ENCODE measurements around the gene MMP7.
A peak's percentile ranks its signal among the peaks of the same experiment; 100 is the strongest.
"Not testable (repeated sequence)": the region's sequence is repeated elsewhere in the genome, so short reads cannot be mapped to it uniquely, and the experiment has no call there.

Gene MMP7

DNA sequence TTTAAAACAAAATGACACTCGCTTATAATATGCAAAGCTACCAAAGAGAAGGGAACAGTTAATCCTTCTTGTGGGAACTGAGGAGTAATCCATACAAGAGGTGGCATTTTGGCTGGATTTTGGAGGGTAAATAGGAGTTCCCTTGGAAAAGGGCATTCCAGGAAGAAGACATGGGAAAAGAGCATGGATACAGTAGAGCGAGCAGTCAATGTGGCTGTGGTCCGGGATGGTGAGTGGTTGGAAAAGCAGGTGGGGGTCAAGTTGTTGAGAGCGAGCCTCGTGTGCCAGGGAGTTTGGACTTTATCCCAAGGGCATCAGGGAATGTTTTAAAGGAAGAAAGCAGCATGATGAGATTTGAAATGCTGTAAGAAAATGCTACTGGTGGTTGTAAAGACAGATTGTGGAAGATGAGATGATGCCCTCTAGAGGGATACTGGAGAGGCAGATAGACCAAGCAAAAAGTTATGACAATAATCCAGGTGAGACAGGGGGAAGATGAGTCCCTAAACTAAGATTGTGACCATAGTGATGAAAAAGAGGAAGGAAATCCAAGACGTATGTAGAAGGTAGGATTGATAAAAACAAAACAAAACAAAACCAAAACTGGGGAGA, 3.8 kb upstream of the MMP7 start:
- no peak for DNase-seq

DNA sequence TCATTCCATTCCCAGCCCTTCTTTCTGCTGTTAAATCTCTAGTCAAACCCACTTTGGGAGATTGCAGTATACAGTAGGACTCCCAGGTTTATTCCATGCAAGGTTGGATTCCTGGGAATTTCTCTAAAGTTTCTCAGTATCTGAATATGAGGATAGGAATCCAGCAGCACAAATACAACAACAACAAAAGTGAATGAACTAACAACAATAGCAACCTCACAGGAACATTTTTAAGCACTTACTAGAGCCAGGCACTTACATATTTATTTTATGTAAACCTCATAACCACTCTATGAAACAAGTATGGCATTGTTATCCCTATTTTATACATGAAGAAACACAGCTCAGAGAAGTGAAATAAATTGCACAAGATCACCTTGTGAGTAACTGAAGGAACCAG, 1.9 kb downstream of the MMP7 start:
- DNase-seq, result no peak

DNA sequence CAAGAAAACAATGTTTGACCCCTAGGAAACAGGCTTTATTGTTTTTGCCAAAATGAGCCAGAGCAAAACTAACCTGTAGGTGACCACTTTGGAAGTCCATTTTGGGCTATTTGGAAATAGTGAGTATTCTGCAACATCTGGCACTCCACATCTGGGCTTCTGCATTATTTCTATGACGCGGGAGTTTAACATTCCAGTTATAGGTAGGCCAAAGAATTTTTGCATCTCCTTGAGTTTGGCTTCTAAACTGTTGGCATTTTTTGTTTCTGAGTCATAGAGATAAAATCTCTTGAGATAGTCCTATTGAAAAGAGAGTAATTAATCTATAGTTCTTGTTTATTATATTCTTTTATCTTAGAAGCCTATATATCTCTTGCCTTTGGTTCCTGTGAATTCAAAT, 2.9 kb downstream of the MMP7 start:
- no peak for DNase-seq

DNA sequence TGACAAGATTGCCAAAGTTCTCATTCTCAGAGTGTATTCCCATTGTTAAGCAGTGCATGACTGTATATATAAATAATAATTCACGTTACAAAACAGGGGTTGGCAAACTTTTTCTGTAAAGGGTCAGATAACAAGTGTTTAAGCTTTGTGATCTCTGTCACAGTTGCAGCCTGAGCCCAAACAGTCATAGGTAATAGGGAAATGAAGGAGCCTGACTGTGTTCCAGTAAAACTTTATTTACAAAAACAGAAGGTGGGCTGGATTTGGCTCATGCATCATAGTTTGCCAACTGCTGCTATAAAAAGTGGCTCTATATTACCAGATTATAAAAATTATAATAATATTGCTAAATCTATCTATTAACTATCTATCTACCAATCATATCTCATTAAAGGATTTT, 3.5 kb downstream of the MMP7 start:
- DNase-seq, result no peak

DNA sequence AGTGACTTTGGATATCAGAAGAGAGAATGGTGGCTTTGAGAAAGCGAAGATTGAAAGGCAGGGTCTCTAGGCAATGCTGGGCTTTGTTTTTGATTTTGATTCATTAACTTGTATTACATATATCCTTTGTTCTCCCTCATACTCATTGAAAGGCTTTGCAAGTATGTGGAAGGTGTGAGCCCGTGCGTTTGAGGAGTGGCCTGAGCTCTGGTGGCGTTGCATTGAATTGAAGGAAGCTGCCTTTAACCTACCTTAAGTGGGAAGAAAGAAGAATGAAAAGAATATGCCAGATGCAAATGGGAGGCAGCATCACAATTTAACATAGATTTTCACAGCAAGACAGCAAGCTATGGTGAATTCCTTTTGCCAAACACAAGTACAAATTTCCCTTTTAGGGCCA, 6.7 kb downstream of the MMP7 start:
- DNase-seq, result no peak

DNA sequence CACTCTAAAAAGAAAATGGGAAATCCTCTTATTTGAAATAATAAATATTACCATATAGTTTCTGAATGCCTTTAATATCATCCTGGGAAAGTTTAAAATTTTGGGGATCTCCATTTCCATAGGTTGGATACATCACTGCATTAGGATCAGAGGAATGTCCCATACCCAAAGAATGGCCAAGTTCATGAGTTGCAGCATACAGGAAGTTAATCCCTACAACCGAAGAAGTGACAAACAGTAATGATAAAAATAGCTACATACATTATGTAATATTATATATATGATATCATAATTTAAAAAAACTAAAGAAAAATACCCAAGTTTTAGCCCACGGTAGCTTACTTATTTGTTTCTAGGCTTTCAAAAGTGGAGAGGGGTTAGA, 7.4 kb downstream of the MMP7 start:
- DNase-seq, result no peak

DNA sequence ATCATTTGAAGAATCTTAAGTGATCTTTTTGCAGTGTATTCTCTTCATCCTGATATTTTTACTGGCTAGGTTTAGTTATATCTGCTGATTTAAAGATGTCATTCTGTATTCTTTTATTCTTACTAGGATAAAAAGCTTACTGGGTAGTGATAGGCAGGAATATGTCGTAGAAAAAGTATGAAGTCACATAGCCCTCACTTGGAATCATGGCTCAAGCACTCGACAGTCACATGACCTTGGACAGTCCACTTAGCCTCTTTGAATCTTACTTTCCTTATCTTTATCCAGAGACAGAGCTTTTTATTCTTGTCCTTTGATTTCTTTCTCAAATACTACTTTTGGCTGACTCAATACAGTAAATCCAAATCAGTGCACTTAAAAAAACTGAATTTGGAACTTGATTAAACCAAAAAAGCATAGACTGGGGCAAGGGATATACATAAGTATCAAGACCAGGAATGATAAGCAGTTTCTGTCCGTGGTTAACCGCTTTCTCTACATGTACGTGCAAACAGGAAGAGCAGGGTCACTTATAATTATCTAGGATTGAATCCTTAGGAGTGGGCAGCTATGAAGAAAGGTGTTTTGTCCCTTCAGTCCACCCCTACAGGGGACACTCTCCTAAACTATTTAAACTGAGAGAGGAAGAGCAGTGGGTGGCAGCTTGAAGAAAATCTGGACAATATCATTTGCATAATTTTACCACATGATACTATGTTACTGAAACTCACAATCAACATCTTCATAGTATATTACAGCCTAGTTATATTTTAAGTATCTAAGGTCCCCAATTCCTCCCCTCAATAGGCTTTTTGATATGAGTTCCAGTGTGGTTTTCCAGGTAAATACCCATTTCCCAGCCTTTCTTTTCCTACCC, 8.0 kb downstream of the MMP7 start:
- DNase-seq, result no peak

DNA sequence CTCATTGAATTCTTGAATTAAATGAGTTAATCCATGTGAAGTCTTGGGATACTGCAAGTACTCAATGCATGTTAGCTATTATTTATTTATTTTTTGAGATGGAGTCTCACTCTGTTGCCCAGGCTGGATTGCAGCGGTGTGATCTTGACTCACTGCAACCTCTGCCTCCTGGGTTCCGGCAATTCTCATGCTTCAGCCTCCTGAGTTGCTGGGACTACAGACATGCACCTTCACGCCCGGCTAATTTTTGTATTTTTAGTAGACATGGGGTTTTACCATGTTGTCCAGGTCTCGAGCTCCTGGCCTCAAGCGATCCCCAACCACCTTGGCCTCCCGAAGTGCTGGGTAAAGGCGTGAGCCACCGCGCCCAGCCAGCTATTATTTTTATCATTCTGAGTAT, 9.4 kb downstream of the MMP7 start:
- no peak for DNase-seq

DNA sequence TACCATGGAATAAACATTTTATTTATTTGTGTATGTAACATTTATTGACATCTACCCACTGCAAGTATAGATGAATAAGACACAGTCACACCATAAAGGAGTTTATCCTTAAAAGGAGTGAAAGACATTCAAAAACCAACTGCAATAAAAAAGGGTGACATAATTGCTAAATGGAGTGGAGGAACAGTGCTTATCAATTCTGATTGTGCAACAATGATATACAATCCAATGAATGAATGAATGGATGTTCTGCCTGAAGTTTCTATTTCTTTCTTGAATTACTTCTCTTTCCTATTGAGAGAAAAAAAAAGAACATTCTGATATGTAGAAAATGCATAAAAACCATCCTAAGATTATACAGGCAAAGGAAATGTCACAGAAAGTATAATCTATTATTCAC, 10.0 kb downstream of the MMP7 start:
- DNase-seq, result no peak

DNA sequence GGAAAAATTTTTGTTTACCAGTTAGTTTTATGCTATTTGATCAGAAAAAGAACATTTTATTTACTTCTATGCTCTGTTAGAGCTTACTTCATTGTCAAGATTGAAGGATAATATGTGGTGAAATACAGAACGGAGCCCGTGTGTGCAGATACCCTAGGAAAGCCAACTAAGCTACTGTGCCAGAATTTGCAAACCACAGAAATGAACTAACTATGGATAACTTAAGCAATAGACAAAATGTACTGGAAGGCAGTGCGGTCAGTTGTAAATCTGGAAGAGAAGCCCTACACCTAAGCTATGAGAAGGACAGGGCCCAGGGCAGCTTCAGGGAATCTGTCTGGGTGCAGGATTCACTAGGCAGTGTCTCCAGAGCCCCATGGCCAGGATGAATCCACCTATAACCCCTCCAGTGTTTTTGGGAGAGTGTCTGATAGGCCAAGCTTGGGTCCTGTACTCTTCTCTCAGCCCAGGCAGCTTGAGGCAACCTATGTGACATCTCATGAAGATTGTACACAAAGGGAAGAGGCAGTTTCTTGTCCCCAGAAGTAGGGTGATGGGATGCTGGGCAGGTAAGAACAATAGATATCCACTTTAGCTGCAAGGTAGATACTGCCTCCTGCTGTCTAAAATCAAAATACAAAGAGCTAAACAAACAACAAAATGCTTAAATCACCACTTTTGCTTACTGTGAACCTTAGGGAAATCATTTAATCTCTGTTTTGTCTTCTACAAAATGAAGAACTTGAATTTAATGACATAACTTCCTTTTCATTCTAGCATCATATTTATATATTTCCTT, 12.1 kb downstream of the MMP7 start:
- DNase-seq, result no peak

DNA sequence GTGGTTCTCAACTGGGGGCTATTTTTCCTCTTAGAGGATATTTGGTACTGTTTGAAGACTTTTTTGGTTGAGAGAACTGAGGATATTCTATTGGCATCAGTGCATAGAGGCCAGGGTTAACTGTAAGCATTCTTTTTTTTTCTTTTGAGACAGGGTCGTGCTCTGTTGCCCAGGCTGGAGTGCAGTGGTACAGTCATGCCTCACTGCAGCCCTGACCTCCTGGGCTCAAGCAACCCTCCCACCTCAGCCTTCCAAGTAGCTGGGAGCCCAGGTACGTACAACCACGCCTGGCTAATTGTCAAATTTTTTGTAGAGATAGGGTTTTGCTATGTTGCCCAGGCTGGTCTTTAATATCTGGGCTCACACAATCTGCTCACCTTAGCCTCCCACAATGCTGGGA, 12.9 kb downstream of the MMP7 start:
- no peak for DNase-seq

DNA sequence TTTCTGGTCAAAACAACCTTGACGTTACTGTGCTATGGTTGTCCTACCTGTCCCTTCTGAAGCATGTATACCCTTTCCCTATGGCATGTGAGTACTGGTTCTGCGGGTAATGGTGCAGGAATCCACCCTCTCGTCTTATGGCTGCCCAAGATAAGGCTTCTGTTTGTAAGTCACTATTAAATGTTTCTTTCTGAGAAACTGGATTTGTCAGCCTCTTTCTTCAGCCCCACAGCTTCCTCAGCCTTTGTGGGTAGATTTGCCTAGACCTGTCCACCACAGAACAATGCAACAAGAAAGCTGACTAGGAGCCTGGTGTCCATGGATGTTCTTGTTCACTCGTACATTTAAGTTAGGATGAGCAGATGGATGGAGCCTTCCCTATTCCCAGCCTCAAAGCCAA, 14.4 kb downstream of the MMP7 start:
- DNase-seq, result no peak

DNA sequence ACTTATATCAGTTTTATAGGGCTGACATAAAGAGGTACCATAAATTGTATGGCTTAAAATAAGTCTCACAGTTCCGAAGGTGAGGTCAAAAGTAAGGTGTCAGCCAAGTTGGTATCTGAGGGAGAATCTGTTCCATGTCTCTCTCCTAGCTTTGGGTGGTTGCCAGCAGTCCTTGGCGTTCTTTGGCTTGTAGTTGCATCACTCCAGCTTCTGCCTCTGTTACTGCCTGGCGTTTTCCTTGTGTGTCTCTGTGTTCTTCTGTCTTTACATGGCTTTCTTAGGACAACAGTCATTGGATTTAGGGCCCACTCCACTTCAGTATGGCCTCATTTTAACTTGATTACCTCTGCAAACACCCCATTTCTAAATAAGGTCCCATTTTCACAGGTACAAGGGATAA, 16.7 kb downstream of the MMP7 start:
- no peak for DNase-seq

DNA sequence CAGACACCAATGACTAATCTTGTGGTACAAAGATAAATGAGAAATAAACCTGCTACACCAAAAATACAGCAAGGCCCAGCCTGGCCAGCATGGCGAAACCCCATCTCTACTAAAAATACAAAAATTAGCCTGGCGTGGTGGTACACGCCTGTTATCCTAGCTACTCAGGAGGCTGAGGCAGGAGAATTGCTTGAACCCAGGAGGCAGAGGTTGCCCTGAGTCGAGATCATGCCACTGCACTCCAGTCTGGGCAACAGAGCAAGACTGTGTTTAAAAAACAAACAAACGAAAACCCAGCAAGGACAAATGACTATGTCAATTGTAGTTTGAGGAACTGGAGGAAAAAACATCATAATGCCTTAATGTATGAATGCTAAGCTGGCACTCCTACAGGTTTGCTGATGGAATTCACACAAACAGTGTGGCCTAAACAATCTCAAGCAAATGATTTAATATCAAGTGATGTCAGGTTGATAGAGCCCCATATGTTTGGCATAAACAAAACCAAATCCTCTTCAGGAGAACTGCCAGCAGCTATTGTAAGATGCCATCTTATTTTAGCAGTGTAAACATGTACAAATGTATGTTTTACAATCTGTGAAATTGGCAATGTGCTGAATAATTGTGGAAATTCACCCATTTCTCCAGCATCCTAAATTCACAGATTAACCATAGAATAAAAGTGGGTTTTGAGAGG, 20.0 kb downstream of the MMP7 start:
- DNase-seq, result no peak

DNA sequence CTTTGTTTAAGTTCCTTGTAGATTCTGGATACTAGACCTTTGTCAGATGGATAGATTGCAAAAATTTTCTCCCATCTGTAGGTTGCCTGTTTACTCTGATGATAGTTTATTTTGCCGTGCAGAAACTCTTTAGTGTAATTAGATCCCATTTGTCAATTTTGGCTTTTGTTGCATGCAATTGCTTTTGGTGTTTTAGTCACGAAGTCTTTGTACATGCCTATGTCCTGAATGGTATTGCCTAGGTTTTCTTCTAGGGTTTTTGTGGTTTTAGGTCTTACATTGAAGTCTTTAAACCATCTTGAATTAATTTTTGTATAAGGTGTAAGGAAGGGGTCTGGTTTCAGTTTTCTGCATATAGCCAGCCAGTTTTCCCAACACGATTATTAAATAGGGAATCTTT, 27.7 kb downstream of the MMP7 start:
- DNase-seq, result not testable (repeated sequence)

DNA sequence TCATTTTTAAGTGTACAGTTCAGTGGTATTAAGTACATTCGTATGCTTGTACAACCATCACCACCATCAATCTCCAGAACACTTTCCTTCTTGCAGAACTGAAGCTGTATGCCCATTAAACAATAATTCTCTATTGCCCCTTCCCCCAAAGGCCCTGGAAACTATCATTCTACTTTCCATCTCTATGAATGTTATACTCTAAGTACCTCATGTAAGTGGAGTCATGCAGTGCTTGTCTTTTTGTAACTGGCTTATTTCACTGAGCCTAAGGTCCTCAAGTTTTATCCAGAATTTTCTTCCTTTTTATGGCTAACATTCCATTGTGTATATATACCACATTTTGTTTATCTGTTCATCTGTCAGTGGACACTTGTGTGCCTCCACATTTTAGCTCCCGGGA, 29.7 kb downstream of the MMP7 start:
- no peak for DNase-seq

DNA sequence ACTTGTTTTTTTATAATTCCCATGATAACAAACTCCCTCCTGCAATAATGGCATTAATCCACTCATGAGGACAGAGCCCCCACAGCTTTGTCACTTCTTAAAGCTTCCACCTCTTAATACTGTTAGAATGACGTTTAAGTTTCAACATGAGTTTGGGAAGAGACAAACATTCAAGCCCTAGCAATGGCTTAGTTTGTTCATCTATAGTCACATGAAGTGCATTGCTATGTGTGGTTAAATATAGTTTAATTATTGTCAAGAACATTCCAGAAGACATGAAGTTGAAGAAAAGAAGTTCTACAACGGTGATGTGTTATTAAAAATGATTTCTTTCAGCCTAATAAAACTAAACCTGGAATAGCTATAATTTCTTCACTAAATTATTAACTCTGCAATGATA, 30.6 kb downstream of the MMP7 start:
- DNase-seq, result no peak

DNA sequence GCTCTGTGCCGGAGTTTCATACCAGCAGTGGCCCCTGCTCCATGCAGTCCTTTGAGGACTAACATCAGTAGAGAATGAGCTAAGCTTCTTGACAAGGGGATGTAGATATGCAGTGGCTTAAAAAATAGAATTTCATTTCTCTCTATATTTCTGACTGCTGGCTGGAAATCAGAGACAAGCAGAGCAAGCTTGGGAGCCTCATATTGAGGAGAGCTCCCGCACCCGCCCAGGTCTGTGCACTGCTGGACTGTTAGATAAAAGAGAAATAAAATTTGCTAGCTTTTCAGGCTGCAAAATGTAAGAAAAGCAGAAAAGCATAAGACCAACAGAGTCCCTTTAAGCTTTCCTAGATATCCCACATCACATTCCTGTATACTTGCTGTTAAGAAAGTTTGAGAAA, 31.4 kb downstream of the MMP7 start:
- DNase-seq, result no peak

DNA sequence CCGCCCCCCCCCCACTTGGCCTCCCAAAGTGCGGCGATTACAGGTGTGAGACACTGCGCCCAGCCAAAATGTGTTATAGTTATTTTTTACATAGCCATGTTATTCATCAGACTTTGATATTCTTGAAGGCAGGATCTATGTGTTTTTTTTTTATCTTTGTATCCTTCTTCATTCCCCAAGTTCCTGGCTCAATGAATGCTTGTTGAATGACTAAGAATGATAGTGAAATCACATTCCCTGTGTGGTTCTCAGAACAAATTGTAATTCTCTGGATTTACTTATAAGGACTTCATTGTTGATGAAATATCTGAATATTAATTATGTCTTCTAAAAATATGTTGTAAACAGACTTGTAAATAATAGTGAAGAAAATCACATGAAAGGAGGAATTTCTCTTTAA, 33.5 kb downstream of the MMP7 start:
- no peak for DNase-seq

DNA sequence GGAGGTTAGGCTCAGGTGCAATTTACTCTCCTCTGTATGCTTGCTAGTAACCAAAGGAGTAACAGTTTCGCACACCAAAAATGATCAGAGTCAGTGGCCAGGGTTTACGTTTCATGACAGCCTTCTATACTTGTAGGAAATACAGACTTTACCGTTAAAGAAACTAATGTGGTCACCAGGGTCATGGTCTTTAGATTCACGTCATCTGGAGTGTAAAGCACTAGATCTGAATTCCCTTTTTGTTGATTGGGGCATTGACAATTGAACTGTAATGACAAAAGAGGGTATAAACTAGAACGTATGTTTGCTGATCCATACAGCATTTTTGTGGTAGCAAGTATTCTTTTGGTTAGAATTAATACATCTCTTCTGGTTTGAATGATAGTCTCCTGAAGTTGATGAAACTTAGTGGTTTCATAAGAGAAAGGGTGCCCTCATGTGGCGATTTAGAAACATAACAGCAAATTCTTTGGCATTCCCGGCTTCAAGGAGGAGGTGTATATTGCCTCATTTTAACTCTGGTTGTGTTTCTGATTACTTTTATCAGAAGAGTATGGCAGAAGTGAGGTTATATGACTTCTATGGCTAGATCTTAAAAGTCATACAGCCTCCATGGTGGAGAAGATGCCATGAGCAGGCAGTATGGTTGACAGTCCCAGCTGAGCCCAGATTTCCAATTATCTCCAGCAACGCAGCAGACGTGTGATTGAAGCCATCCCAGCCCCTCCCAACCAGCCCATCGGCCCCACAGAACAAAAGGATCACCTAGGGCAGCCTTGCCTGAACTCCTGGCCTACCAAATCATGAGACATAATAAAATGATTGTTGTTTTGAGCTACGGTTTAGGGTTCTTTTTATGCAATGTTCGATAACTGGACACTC, 35.1 kb downstream of the MMP7 start:
- DNase-seq, result peak; percentile 42

DNA sequence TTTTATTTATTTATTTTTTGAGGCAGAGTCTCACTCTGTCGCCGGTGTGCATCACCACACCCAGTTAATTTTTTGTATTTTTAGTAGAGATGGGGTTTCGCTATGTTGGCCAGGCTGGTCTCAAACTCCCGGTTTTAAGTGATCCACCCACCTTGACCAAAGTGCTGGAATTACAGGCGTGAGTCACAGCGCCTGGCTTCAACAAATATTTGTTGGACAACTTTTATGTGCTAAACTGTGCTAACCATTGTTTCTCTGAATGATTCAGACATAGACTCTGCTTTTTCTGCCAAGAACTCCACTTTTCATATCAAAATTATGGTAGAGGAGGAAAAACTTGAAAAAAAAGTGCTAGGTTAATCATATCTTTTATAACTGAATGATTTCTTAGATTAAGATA, 36.3 kb downstream of the MMP7 start:
- DNase-seq, result no peak

DNA sequence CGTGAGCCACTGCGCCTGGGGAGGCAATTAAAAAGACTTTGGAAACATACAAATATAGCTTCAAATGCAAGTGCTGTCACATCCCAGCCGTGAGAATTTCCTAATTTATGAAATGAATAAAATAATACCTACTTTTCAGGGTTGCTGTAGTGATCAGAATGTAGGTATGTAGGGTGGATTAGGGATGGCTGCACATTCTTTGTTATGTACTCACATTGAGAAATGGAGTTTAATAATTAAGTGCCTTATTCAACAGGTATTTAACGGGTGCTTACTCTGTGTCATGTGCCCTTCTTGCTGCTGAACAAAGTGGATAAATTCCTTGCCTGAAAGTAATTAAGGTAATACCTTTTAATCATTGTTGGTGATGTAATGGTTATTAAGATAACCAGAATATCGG, 37.0 kb downstream of the MMP7 start:
- no peak for DNase-seq
